GM10248 (cell line): ENCODE results near the gene SCTR.
A peak's percentile ranks its signal among the peaks of the same experiment; 100 is the strongest.

Experiments
- CTCF ChIA-PET: fragments of 300-600 bp; sonication (Branson Sonifier 250); formaldehyde crosslinking; extraction: SDS; loops from one replicate; lab custom pipeline; 2021; ENCODE audit warnings: antibody characterized with exemption; lab: Yijun Ruan, JAX
- POLR2A ChIA-PET: fragments of 350-650 bp; sonication (Branson Sonifier 250); formaldehyde crosslinking; extraction: SDS; loops from one replicate; lab custom pipeline; 2020; ENCODE audit warnings: antibody characterized with exemption; lab: Yijun Ruan, JAX
- DNase-seq: peaks from one replicate; pipeline ENCODE4 v3.0.0; 2012; ENCODE audit errors: extremely low spot score
- TF ChIP-seq, protein P1 (sequence below): IDR thresholded peaks from 2 replicates; pipeline ENCODE4 v1.5.1; 2012; ENCODE audit warnings: mild to moderate bottlenecking, low read depth; ENCODE audit errors: extremely low read depth, missing control alignments, control extremely low read depth

SCTR gene

DNA sequence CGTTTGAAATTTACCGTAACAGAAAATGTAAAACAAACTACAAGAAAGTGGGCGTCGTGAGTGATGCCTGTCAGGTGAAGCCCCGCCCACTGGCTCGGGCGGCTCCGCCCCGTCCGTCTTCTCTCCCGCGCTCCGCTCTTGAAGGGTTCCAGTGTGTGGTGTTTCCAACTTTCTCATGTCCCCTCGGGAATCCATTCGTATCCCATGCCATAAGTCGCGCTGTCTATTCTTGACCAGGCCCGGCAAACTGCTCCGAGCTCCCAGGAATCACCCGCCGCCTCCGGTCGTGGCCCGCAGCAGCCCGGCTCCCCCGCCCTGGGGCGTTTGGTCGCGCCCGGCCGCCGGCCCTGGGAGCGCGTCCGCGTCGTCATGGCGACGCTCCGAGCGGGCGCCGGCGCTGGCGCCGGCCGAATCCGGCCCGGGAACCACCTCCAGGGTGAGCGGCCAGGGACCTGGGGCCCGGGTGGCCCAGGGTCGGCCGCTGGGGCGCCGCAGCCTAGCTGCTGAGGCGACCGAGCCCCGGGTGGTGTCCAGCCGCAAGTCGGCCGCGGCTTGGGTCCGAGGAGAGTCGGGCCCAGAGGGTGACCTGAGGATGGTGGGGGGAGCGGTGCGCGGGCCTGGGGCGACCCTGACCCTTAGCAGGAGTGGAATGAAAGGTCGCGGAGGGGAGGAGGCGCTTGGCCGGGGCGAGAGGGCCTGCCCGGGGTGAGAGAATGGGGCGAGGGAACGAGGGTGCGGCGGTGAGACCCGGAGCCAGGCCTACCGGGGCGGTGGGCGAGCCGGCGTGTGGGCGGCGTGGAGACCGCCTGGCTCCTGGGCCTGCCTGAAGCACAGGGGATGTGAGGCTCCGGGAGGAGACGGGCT lies 20.0 kb upstream of the SCTR start, which contains the start of gene CFAP221:
TSS of gene CFAP221 (plus strand) at position 375 of the 864 bp plus-strand sequence. CDS start 1,683 bp downstream, outside the sequence.
- DNase-seq, result peak; percentile 64
- POLR2A ChIA-PET, result no interaction called here
- CTCF ChIA-PET, result no interaction called here
- TF ChIP-seq, protein P1, sequence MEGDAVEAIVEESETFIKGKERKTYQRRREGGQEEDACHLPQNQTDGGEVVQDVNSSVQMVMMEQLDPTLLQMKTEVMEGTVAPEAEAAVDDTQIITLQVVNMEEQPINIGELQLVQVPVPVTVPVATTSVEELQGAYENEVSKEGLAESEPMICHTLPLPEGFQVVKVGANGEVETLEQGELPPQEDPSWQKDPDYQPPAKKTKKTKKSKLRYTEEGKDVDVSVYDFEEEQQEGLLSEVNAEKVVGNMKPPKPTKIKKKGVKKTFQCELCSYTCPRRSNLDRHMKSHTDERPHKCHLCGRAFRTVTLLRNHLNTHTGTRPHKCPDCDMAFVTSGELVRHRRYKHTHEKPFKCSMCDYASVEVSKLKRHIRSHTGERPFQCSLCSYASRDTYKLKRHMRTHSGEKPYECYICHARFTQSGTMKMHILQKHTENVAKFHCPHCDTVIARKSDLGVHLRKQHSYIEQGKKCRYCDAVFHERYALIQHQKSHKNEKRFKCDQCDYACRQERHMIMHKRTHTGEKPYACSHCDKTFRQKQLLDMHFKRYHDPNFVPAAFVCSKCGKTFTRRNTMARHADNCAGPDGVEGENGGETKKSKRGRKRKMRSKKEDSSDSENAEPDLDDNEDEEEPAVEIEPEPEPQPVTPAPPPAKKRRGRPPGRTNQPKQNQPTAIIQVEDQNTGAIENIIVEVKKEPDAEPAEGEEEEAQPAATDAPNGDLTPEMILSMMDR, result no peak

DNA sequence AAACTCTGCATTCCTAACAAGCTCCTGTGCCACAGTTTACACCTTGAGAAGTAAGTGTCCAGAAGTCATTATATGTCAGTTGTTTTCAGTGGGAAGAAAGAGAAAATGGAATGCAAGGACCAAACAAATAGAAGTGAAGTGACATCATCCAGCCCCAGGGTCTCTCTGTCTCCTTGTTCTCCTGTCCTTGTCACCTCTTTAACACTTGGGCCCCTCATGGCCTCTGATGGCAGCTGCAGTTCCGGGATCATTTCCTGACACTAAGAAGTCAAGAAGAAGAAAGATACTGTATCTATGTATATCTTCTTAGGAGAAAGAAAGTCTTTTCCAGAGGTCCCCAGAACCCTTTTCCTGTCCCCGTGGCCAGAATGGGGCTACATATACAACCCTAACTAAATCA lies 17.2 kb upstream of the SCTR start:
- no peak for DNase-seq
- ChIA-PET CTCF (no interaction called here), POLR2A (no interaction called here)
- TF ChIP-seq, protein P1, result no peak

DNA sequence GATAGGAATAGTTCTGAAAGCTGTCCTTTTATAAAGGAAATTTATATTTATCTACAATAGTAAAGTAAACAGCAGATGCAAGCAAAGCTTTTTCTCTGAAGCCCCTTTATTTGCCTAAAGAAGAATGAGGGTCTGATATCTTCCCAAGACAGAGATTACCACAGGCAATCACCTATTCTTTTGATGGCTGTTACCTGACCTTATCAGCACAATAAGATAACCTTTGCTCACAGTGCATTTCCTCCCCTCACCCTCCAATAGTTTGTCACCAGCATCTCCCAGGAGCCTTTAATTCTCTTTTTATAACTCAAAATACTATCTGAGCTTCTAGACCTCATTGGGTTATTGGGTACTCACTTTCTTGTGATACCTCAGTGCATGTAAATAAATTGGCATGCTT lies 13.5 kb upstream of the SCTR start:
- TF ChIP-seq, protein P1, result no peak
- ChIA-PET POLR2A (no interaction called here), CTCF (interaction anchor here (1.0 to 1.5 kb wide), 2 partner anchors 9 to 21 kb away, joined by 3 to 4 read pairs; no protein-coding TSS in a partner anchor)
- no peak for DNase-seq

DNA sequence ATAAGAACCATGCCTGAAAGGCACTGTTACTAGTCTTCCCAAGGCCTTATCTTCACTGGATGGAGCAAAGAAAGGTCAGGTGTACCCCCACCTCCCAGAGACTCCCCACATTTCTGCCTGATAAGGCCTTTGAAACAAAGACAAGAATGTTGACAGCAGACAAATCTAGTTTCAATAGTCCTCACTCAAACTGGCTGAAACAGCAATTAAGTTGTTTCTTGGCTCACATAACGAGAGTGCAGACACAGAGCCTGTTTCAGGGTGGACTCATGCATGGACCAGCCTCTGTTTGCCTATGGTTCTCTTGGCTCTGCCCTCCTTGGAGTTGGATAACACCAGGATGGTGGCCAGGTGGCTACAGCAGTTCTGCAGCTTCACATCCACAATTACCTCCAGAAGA lies 12.4 kb upstream of the SCTR start:
- POLR2A ChIA-PET, result no interaction called here
- DNase-seq, result no peak
- CTCF ChIA-PET, result interaction anchor here (0.7 to 1.0 kb wide), 2 partner anchors 12 to 61 kb away, joined by 3 read pairs; no protein-coding TSS in a partner anchor
- TF ChIP-seq, protein P1, result no peak

DNA sequence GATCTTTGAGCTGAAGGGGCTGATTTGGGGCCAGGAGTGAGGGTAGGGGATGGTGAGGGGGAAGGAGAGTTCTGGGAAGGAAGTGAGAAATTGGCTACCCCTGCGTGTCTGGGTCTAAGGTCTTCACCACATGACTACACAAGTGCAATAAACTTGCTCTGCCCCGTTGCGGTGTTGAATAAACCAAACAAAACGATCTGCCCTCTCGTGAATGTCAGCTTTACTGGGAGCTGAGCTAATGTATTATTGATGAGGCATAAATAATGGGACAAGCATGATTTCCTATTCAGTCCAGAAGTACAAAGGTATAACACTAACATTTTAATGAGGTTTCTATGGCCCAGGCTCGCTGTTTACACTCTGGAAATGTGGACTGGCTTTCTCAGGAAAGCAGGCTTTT lies 11.9 kb upstream of the SCTR start:
- DNase-seq, result no peak
- TF ChIP-seq, protein P1, result no peak
- CTCF ChIA-PET, result interaction anchor here (1.0 kb wide), 1 partner anchor 12 kb away, joined by 3 read pairs; no protein-coding TSS in a partner anchor
- POLR2A ChIA-PET, result no interaction called here

DNA sequence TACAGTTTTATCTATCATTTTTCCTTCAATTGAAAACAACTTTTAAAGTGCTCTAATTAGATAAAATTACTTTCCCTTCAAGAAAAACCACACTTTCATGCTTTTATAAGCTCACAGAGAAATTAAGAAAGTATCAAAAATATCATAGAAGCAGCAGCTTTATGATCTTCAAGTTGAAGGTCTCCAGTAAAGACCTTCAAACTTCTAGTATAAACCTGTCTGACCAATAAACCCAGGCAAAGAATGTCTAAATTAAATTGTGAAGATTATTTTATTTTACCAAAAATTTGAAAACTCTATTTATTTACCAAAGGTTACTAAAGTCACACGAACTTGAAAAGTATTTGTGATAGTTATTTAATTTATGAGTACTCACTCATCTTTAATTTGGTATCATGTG lies 9.3 kb upstream of the SCTR start:
- CTCF ChIA-PET, result interaction anchor here (2.1 kb wide), 1 partner anchor 16 kb away, joined by 8 read pairs; no protein-coding TSS in a partner anchor
- POLR2A ChIA-PET, result no interaction called here
- TF ChIP-seq, protein P1, result no peak
- no peak for DNase-seq
